IMR-90 (cell line): ENCODE results near the gene SLPI. TPM values are rescaled to one million over a fixed set of nuclear protein-coding genes. Genes with fewer than 3 reads are reported as not detected.

ENCODE experiments used
- ATAC-seq: fragments of 200-7000 bp; cut with Tn5 transposase; 2 replicates; pipeline ENCODE4 v1.9.1; 2020; ENCODE audit warnings: low read depth, mild to moderate bottlenecking, moderate library complexity
- BruUV-seq: library from RNA; stranded (reverse); fragments of 400-500 nt; replicated peaks from 2 replicates; lab custom pipeline; 2021; lab: Mats Ljungman, UMichigan
- CTCF ChIA-PET: fragments of 300-600 bp; formaldehyde crosslinking; extraction: SDS; loops from one replicate; lab custom pipeline; 2021; ENCODE audit warnings: antibody characterized with exemption; lab: Yijun Ruan, JAX
- POLR2A ChIA-PET: fragments of 300-600 bp; sonication (Branson Sonifier 250); formaldehyde crosslinking; loops from one replicate; lab custom pipeline; 2022; ENCODE audit warnings: antibody characterized with exemption; ENCODE audit not compliant: unreplicated experiment; lab: Charles Lee
- DNase-seq: peaks from one replicate; pipeline ENCODE4 v3.0.0; 2013
- H2AFZ ChIP-seq: replicated peaks from 2 replicates; pipeline ENCODE3; 2013; ENCODE audit warnings: low read length, mild to moderate bottlenecking; ENCODE audit not compliant: poor library complexity
- H2AK5ac ChIP-seq: 2 replicates; pipeline ENCODE4 v1.6.1; 2013; ENCODE audit warnings: low read depth, low read length, inconsistent platforms
- H2AK9ac ChIP-seq: replicated peaks from 2 replicates; pipeline ENCODE3; 2013; ENCODE audit warnings: mild to moderate bottlenecking, low read depth, low read length, moderate library complexity; ENCODE audit not compliant: poor library complexity
- H2BK120ac ChIP-seq: 2 replicates; pipeline ENCODE4 v1.6.1; 2013; ENCODE audit warnings: low read depth, low read length, inconsistent platforms
- H2BK15ac ChIP-seq: 3 replicates; pipeline ENCODE4 v1.6.1; 2013; ENCODE audit warnings: low read depth, low read length, inconsistent platforms
- H2BK20ac ChIP-seq: 2 replicates; pipeline ENCODE4 v1.6.1; 2013; ENCODE audit warnings: low read depth, mild to moderate bottlenecking, inconsistent platforms, low read length, moderate library complexity
- H2BK5ac ChIP-seq: 2 replicates; pipeline ENCODE4 v1.6.1; 2013; ENCODE audit warnings: mild to moderate bottlenecking, low read depth, low read length, inconsistent platforms; ENCODE audit not compliant: poor library complexity, severe bottlenecking
- H3K14ac ChIP-seq: replicated peaks from 2 replicates; pipeline ENCODE4 v1.6.1; 2013; ENCODE audit warnings: low read depth, low read length, inconsistent platforms
- H3K18ac ChIP-seq: 2 replicates; pipeline ENCODE4 v1.6.1; 2013; ENCODE audit warnings: low read depth, low read length, control low read depth
- H3K23ac ChIP-seq: 2 replicates; pipeline ENCODE4 v1.6.1; 2013; ENCODE audit warnings: low read depth, low read length, inconsistent platforms
- H3K27ac ChIP-seq: 2 replicates; pipeline ENCODE4 v1.5.1; 2013; ENCODE audit warnings: mild to moderate bottlenecking, control low read depth, low read length; ENCODE audit not compliant: insufficient read depth
- H3K27me3 ChIP-seq: 2 replicates; pipeline ENCODE4 v1.6.1; 2013; ENCODE audit warnings: low read length; ENCODE audit not compliant: control insufficient read depth, insufficient read depth
- H3K36me3 ChIP-seq: 2 replicates; pipeline ENCODE4 v1.6.1; 2013; ENCODE audit warnings: low read length, mixed read lengths; ENCODE audit not compliant: control insufficient read depth, insufficient read depth
- H3K4ac ChIP-seq: 2 replicates; pipeline ENCODE4 v1.6.1; 2013; ENCODE audit warnings: low read depth, low read length, inconsistent platforms
- H3K4me1 ChIP-seq: 2 replicates; pipeline ENCODE4 v1.6.1; 2013; ENCODE audit warnings: low read length, mixed read lengths; ENCODE audit not compliant: control insufficient read depth, insufficient read depth
- H3K4me2 ChIP-seq: 2 replicates; pipeline ENCODE4 v1.6.1; 2013; ENCODE audit warnings: low read depth, mild to moderate bottlenecking, control low read depth, low read length, moderate library complexity
- H3K4me3 ChIP-seq: 2 replicates; pipeline ENCODE4 v1.5.1; 2013; ENCODE audit warnings: low read depth, mild to moderate bottlenecking, control low read depth, low read length, moderate library complexity; ENCODE audit not compliant: insufficient read depth
- H3K56ac ChIP-seq: 2 replicates; pipeline ENCODE4 v1.6.1; 2013; ENCODE audit warnings: low read length, inconsistent platforms; ENCODE audit not compliant: insufficient read depth; ENCODE audit errors: extremely low read depth
- H3K79me1 ChIP-seq, 2 experiments: 2 replicates each; pipeline ENCODE4 v1.6.1; 2013; ENCODE audit warnings: low read length in 2 of 2, inconsistent platforms in 1 of 2, low read depth in 1 of 2
- H3K9ac ChIP-seq: 2 replicates; pipeline ENCODE4 v1.6.1; 2013; ENCODE audit warnings: low read depth, low read length, control low read depth
- H3K9me1 ChIP-seq: 2 replicates; pipeline ENCODE4 v1.6.1; 2013; ENCODE audit warnings: low read length, inconsistent platforms; ENCODE audit not compliant: insufficient read depth
- H3K9me3 ChIP-seq: 2 replicates; pipeline ENCODE4 v1.6.1; 2013; ENCODE audit warnings: low read length; ENCODE audit not compliant: control insufficient read depth, insufficient read depth
- H4K20me1 ChIP-seq: 2 replicates; pipeline ENCODE4 v1.6.1; 2013; ENCODE audit warnings: low read length, inconsistent platforms; ENCODE audit not compliant: insufficient read depth
- H4K5ac ChIP-seq: 2 replicates; pipeline ENCODE4 v1.6.1; 2013; ENCODE audit warnings: mild to moderate bottlenecking, low read depth, low read length, control low read depth
- H4K8ac ChIP-seq, 2 experiments: 2 replicates each; pipeline ENCODE4 v1.6.1; 2013; ENCODE audit warnings: low read depth in 2 of 2, low read length in 2 of 2, control low read depth in 1 of 2, inconsistent platforms in 1 of 2
- H4K91ac ChIP-seq: 2 replicates; pipeline ENCODE4 v1.6.1; 2013; ENCODE audit warnings: low read depth, low read length, inconsistent platforms; ENCODE audit not compliant: insufficient read depth
- BHLHE40 ChIP-seq: fragments of 150-350 bp; IDR thresholded peaks from 2 replicates; pipeline ENCODE4 v1.6.1; 2016; ENCODE audit warnings: mild to moderate bottlenecking, low read depth, low read length
- CEBPB ChIP-seq: IDR thresholded peaks from 2 replicates; pipeline ENCODE4 v1.6.1; 2012; ENCODE audit warnings: low read depth, low read length, improper control_type of control experiment
- CHD1 ChIP-seq: IDR thresholded peaks from 2 replicates; pipeline ENCODE4 v1.6.1; 2012; ENCODE audit warnings: low read depth, low read length, improper control_type of control experiment
- MAZ ChIP-seq: IDR thresholded peaks from 2 replicates; pipeline ENCODE4 v1.6.1; 2012; ENCODE audit warnings: low read depth, mild to moderate bottlenecking, low read length, improper control_type of control experiment, moderate library complexity, borderline replicate concordance
- MXI1 ChIP-seq: IDR thresholded peaks from 2 replicates; pipeline ENCODE4 v1.6.1; 2012; ENCODE audit warnings: low read depth, mild to moderate bottlenecking, low read length, moderate library complexity, borderline replicate concordance
- NFE2L2 ChIP-seq: fragments of 150-350 bp; IDR thresholded peaks from 2 replicates; pipeline ENCODE4 v1.6.1; 2016; ENCODE audit warnings: low read depth, mild to moderate bottlenecking, low read length
- RAD21 ChIP-seq: IDR thresholded peaks from 2 replicates; pipeline ENCODE4 v1.6.1; 2012; ENCODE audit warnings: low read length, improper control_type of control experiment
- RCOR1 ChIP-seq: IDR thresholded peaks from 2 replicates; pipeline ENCODE4 v1.6.1; 2012; ENCODE audit warnings: mild to moderate bottlenecking, low read length, improper control_type of control experiment; ENCODE audit not compliant: insufficient replicate concordance
- RFX5 ChIP-seq: IDR thresholded peaks from 2 replicates; pipeline ENCODE4 v1.8.0; 2012; ENCODE audit warnings: low read depth, mild to moderate bottlenecking, low read length, moderate library complexity
- SMC3 ChIP-seq: fragments of 150-350 bp; IDR thresholded peaks from 2 replicates; pipeline ENCODE4 v1.6.1; 2016; ENCODE audit warnings: low read depth, mild to moderate bottlenecking, antibody characterized with exemption, low read length, moderate library complexity
- dilution Hi-C: fragments of 300-500 bp; cut with HindIII; formaldehyde crosslinking; loops from one replicate; pipeline ENCODE4 v1.14.3; 2018; ENCODE audit warnings: low sequenced_read_pairs; ENCODE audit not compliant: unreplicated experiment
- in situ Hi-C: fragments of 300-500 bp; cut with MboI; formaldehyde crosslinking; loops from 3 replicates; pipeline ENCODE4 v1.14.3; 2019; ENCODE audit warnings: low sequenced_read_pairs, inconsistent platforms, mixed read lengths
- intact Hi-C: fragments of 100-400 bp; cut with micrococcal nuclease; formaldehyde crosslinking; loops from 2 replicates; pipeline ENCODE4 v1.10.0; 2022
- polyA plus RNA-seq, 3 experiments: library from polyadenylated mRNA; depleted of rRNA; stranded (reverse); fragments of >200 nt; gene quantifications; 2 replicates each; pipeline ENCODE4 v1.2.3, GENCODE V29; 2012; ENCODE audit warnings: low replicate concordance in 1 of 3
- total RNA-seq: library from RNA; depleted of rRNA; stranded (reverse); fragments of >200 nt; gene quantifications from 2 replicates; pipeline ENCODE4 v1.2.3, GENCODE V29; 2012
- TF ChIP-seq, protein P1 (sequence below): fragments of 150-350 bp; IDR thresholded peaks from 2 replicates; pipeline ENCODE4 v1.6.1; 2016; ENCODE audit warnings: low read depth, mild to moderate bottlenecking, low read length, moderate library complexity, borderline replicate concordance

The SLPI gene
- total and polyA plus RNA-seq, 2 of the 4 experiments (the other 2 are of a cell fraction): not detected

DNA sequence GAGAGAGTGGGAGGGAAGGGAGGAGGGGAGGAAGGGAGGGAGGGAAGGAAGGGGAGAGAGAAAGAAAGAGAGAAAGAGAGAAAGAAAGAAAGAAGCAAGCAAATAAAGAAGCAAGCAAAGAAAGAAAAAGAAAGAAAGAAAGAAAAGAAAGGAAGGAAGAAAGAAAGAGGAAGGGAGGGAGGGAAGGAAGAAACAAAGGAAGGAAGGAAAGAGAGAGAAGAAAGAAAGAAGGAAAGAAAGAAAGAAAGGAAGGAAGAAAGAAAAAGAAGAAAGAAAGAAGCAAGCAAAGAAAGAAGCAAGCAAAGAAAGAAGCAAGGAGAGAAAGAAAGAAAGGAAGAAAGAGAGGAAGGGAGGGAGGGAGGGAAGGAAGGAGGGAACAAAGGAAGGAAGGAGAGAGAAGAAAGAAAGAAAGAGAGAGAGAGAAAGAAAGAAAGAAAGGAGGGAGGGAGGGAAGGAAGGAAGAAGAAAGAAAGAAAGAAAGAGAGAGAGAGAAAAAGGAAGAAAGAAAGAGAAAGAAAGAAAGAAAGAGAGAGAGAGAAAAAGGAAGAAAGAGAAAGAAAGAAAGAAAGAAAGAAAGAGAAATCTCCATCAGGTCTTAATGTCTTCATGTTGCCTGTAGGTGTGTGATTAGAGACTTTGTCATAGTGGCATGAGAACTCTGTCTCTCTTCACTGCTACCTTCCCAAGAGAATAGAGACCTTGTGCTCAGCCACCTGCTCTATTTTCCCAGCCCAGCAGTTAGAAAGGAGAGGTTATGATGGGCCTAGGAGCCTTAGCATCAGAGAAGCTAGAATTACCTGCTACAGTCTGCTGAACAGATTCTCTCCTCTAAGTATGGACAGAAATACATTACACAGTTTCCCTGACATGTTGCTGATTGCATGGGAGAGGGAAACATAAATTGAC, 42.5 kb downstream of the SLPI start:
- dilution Hi-C loops: no loop called here
- H3K27ac ChIP-seq: no peak overlapping the region
- no peak overlapping the region for H4K91ac ChIP-seq
- no peak overlapping the region for H3K14ac ChIP-seq
- no peak overlapping the region for H2AK5ac ChIP-seq
- H4K20me1 ChIP-seq: no peaks in the 10 kb centered on the region
- no peaks in the 10 kb centered on the region for H3K4me1 ChIP-seq
- BruUV-seq: no TSS peak
- H2AFZ ChIP-seq: no peak overlapping the region
- H3K79me1 ChIP-seq: no peaks in the 10 kb centered on the region
- POLR2A ChIA-PET: no interaction called here
- H4K5ac ChIP-seq: no peak overlapping the region
- H4K8ac ChIP-seq: no peak overlapping the region
- H3K9me1 ChIP-seq: no peaks in the 10 kb centered on the region
- no peaks in the 10 kb centered on the region; the same call in 1 of the 2 replicates for H3K27me3 ChIP-seq
- no peak overlapping the region for H3K23ac ChIP-seq
- H3K36me3 ChIP-seq: no peaks in the 10 kb centered on the region
- DNase-seq (no peak), ATAC-seq (no peak)
- no peak overlapping the region for H3K4me3 ChIP-seq
- H2BK20ac ChIP-seq: no peak overlapping the region
- no peak overlapping the region for H3K9ac ChIP-seq
- no peak overlapping the region for H3K18ac ChIP-seq
- H3K4me2 ChIP-seq: no peak overlapping the region
- H2BK15ac ChIP-seq: no peak overlapping the region
- H2BK5ac ChIP-seq: no peak overlapping the region
- H2AK9ac ChIP-seq: no peak overlapping the region
- CTCF ChIA-PET: no interaction called here
- no peaks in the 10 kb centered on the region for H3K9me3 ChIP-seq
- intact Hi-C loops: no loop called here
- in situ Hi-C loops: no loop called here
- no peak overlapping the region for H2BK120ac ChIP-seq
- TF ChIP-seq NFE2L2 (no peak), RCOR1 (no peak), MXI1 (no peak), RAD21 (no peak), MAZ (no peak), CHD1 (no peak), BHLHE40 (no peak), RFX5 (no peak), CEBPB (no peak), SMC3 (no peak)
- TF ChIP-seq, protein P1, sequence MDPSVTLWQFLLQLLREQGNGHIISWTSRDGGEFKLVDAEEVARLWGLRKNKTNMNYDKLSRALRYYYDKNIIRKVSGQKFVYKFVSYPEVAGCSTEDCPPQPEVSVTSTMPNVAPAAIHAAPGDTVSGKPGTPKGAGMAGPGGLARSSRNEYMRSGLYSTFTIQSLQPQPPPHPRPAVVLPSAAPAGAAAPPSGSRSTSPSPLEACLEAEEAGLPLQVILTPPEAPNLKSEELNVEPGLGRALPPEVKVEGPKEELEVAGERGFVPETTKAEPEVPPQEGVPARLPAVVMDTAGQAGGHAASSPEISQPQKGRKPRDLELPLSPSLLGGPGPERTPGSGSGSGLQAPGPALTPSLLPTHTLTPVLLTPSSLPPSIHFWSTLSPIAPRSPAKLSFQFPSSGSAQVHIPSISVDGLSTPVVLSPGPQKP: no peak
- no peak overlapping the region for H3K56ac ChIP-seq
- H3K4ac ChIP-seq: no peak overlapping the region
